Tibial nerve (tissue), 4 donors: ENCODE measurements around the gene CYP46A1. TPM values are rescaled to one million over a fixed set of nuclear protein-coding genes. Genes with fewer than 3 reads are reported as not detected.

Source experiments
- DNase-seq, 2 donors: peaks; one replicate each; pipeline ENCODE4 v3.0.0-alpha.2; 2019; ENCODE audit warnings: low spot score in 2 of 2
- H3K27ac ChIP-seq, 4 donors: fragments of 200-600 bp; sonication (generic) in 3 of 4; one replicate each; pipeline ENCODE4 v1.5.1; 2017 to 2019; ENCODE audit warnings: mild to moderate bottlenecking in 1 of 4
- H3K27me3 ChIP-seq, 2 donors: fragments of 200-600 bp; sonication (generic) in 1 of 2; one replicate each; pipeline versions ENCODE4 v1.5.1 to v1.6.0; 2017 to 2019
- H3K36me3 ChIP-seq, 3 donors: fragments of 200-600 bp; sonication (generic); one replicate each; pipeline ENCODE4 v1.5.1; 2018 to 2019
- H3K4me1 ChIP-seq, 4 donors: fragments of 200-600 bp; sonication (generic) in 3 of 4; one replicate each; pipeline ENCODE4 v1.5.1; 2017 to 2019
- H3K4me3 ChIP-seq, 4 donors: fragments of 200-600 bp; sonication (generic) in 3 of 4; one replicate each; pipeline ENCODE4 v1.5.1; 2017 to 2019; ENCODE audit warnings: mild to moderate bottlenecking in 1 of 4, moderate library complexity in 1 of 4
- H3K9me3 ChIP-seq, 4 donors: fragments of 200-600 bp; sonication (generic) in 3 of 4; one replicate each; pipeline ENCODE4 v1.5.1; 2017 to 2019
- CTCF ChIP-seq, 5 experiments: fragments of 200-600 bp in 3 of 5; fragments of 450-650 bp in 2 of 5; sonication (generic) in 3 of 5; IDR thresholded peaks; one replicate each; pipeline ENCODE4 v1.5.1; 2016 to 2019; ENCODE audit warnings: antibody characterized with exemption in 5 of 5, mild to moderate bottlenecking in 3 of 5, moderate library complexity in 2 of 5
- EP300 ChIP-seq, 2 donors: sonication (generic); formaldehyde crosslinking; IDR thresholded peaks; one replicate each; pipeline ENCODE4 v1.6.1; 2017; ENCODE audit warnings: antibody characterized with exemption in 2 of 2, mild to moderate bottlenecking in 1 of 2
- POLR2A ChIP-seq, 2 donors: fragments of 450-650 bp; IDR thresholded peaks; one replicate each; pipeline ENCODE4 v1.6.1; 2017; ENCODE audit warnings: antibody characterized with exemption in 2 of 2, mild to moderate bottlenecking in 2 of 2, moderate library complexity in 2 of 2
- WGBS, 2 donors: methylation state at CpG; one replicate each; pipeline ENCODE4 v1.1.5; 2018; 5-methylcytosine and 5-hydroxymethylcytosine counted together
- total RNA-seq, 4 donors: library from RNA; depleted of rRNA; stranded (reverse); fragments of >200 nt; gene quantifications; one replicate each; pipeline ENCODE4 v1.1.0, GENCODE V29; 2016

The CYP46A1 gene
- total RNA-seq, 4 donors from 2014 or later, result 1.2 to 3.7 (median 1.4) TPM

DNA sequence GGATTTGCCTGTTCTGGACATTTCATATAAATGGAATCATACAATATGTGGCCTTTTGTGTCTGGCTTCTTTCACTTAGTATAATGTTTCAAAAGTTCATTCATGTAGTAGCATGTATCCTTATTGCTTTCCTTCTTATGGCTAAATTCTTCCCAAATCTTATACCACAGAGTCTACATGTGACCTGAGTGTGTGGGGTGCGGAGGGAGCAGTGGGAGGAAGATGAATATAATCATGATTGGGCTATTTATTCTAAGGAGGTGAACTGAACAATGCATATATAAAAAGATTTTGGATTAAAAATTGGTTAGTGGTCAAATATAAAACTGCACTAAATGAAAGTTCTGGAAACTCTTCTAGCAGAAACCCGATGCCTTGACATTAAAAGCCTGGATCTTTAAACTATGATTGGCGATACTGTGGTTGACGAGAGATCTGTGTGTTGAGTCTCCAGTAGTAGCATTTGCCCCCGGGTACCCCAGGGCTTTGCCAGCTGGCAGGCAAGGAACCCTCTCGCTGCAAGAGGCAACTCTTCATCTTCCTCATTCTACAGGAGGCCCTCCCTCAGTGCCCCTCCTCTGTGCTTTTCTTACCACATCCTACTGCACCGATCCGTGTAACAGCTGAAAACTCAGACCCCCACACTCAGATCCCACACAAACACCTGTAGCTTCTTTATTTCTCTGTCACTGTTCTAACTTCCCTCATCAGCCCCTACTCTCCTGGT is 2.6 kb downstream of the CYP46A1 start:
- TF ChIP-seq CTCF (IDR thresholded peaks at IDR 0.05), result no peak
- Histone ChIP-seq H3K27me3 (no peaks in the 10 kb centered on the region), H3K27ac (no peak overlapping the region), H3K4me3 (no peak overlapping the region), H3K36me3 (no peaks in the 10 kb centered on the region), H3K9me3 (no peaks in the 10 kb centered on the region), H3K4me1 (peaks cover 0 to 20% (median 9%) of the 10 kb centered on the region in 4 donors)
- no peak for DNase-seq
- 80 to 82% methylated on average over 8 of the region's 8 CpGs for WGBS, 2 donors

DNA sequence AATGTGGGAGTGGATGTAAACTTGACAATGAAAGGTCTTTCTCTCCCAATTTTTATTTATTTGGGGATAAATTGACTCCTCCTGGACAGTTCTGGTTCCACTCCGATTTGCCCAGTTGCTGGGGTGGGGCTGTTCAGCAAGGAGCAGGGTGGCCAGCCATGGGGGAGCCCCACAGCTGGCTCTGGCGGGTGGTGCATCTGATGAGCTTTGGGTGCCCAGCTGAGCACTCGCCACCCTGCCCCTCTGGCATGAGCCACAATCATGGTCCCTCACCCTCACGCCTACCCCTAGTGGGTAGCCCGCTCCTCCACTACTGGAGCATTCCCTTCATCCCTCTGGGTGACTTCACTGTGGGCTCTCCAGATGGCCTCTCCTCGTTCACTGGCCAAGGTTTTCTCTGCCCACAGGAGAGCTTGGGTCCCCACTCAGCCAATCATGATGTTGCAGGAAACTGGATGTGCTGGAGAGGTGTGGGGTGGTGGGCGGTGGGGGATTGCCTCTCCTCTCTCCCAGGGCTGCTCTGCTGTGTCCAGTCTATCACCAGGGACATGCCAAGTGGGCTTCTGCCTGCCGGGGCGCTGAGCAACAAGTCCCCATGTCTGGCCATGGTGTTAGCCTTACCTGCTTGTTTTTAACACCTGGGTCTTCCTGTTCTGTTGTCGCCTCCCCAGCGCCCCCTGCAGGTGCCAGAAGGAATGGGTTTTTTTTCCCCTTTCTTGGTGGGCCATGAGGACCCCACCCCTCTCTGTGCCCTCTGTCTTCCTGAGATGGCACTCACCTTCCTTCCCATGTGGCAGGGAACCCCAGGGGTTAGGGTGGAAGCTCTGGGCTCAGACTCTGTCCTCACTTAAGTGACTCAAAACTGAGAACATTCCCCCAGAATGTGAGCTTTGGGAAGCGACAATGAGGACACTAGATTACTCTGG is 3.4 kb downstream of the CYP46A1 start:
- TF ChIP-seq POLR2A (IDR thresholded peaks at IDR 0.05), result no peak
- TF ChIP-seq CTCF (IDR thresholded peaks at IDR 0.05), result peak in 3 of 5 experiments; percentile 28 to 52 (median 45)
- no peak for TF ChIP-seq EP300 (IDR thresholded peaks at IDR 0.05)
- H3K4me1 ChIP-seq, result peaks cover 0 to 17% (median 9%) of the 10 kb centered on the region in 4 donors
- no peak overlapping the region for H3K4me3 ChIP-seq
- H3K9me3 ChIP-seq, result no peaks in the 10 kb centered on the region
- no peaks in the 10 kb centered on the region for H3K36me3 ChIP-seq
- H3K27me3 ChIP-seq, result no peaks in the 10 kb centered on the region
- no peak overlapping the region for H3K27ac ChIP-seq
- DNase-seq, result no peak
- WGBS, 2 donors, result 62% methylated on average over 12 of the region's 12 CpGs

DNA sequence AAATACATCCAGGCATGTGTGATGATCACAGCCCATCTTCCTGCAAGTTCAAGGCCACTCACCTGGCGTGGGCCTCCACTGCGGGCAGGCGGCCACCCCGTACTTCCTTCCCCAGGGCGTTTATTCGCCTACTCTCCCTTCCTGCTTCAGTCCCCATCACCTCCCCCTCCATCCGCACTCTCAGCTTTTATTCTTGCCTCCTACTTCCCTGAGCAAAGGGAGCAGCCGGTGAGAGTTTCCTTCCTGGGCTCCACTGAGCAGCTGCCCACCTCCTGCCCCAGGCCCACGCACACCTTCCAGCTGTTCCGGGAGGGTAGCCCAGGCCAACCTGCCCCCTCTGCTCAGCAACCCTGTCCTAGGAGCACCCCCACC is 4.1 kb downstream of the CYP46A1 start:
- H3K4me1 ChIP-seq, result peaks cover 0 to 11% (median 4%) of the 10 kb centered on the region in 4 donors
- H3K27me3 ChIP-seq, result no peaks in the 10 kb centered on the region
- H3K4me3 ChIP-seq, result no peak overlapping the region
- 40 to 54% methylated on average over 10 of the region's 10 CpGs for WGBS, 2 donors
- no peak for TF ChIP-seq CTCF (IDR thresholded peaks at IDR 0.05)
- TF ChIP-seq EP300 (IDR thresholded peaks at IDR 0.05), result no peak
- no peak for TF ChIP-seq POLR2A (IDR thresholded peaks at IDR 0.05)
- no peak overlapping the region for H3K27ac ChIP-seq
- H3K36me3 ChIP-seq, result no peaks in the 10 kb centered on the region
- no peaks in the 10 kb centered on the region for H3K9me3 ChIP-seq
- no peak for DNase-seq

- no peaks in the 10 kb centered on the region for H3K36me3 ChIP-seq
- H3K4me3 ChIP-seq, result no peak overlapping the region
- peaks cover 0 to 9% (median 2%) of the 10 kb centered on the region in 4 donors for H3K4me1 ChIP-seq
- no peak for TF ChIP-seq EP300 (IDR thresholded peaks at IDR 0.05)
- TF ChIP-seq CTCF (IDR thresholded peaks at IDR 0.05), result no peak
- no peak for TF ChIP-seq POLR2A (IDR thresholded peaks at IDR 0.05)
- no peaks in the 10 kb centered on the region for H3K9me3 ChIP-seq
- WGBS, 2 donors, result 87% methylated on average over 11 of the region's 11 CpGs
- no peak overlapping the region for H3K27ac ChIP-seq
- no peak for DNase-seq
- no peaks in the 10 kb centered on the region for H3K27me3 ChIP-seq
Observed at GRCh38 chr14:99688629-99689028, 4.5 kb downstream of the CYP46A1 start.
